ENCODE data around the gene PLEKHG5.
A peak's percentile ranks its signal among the peaks of the same experiment; 100 is the strongest.
"Not testable (repeated sequence)": the region's sequence is repeated elsewhere in the genome, so short reads cannot be mapped to it uniquely, and the experiment has no call there.

PLEKHG5 gene

GRCh38 chr1:6496890-6497214 is 5.4 kb upstream of the PLEKHG5 start:
- no peak for DNase-seq

- DNase-seq: peak in 1 of 58 donors; percentile 14
Measured at GRCh38 chr1:6496365-6496721, 4.9 kb upstream of the PLEKHG5 start.

GRCh38 chr1:6495540-6496364 is 4.3 kb upstream of the PLEKHG5 start:
- DNase-seq: peak in 11 of 58 donors; percentile 14 to 62 (median 29)

GRCh38 chr1:6495041-6495441 is 3.6 kb upstream of the PLEKHG5 start:
- peak in 28 of 58 donors; percentile 10 to 77 (median 53) for DNase-seq

- no peak for DNase-seq
Measured at GRCh38 chr1:6494627-6495026, 3.2 kb upstream of the PLEKHG5 start.

- DNase-seq: not testable (repeated sequence)
Measured at GRCh38 chr1:6493834-6494223, 2.4 kb upstream of the PLEKHG5 start.

- DNase-seq: no peak
Measured at GRCh38 chr1:6491966-6492365, 499 bp upstream of the PLEKHG5 start.

GRCh38 chr1:6491081-6491449 is 402 bp downstream of the PLEKHG5 start:
- no peak for DNase-seq

GRCh38 chr1:6490181-6491080 is 1.0 kb downstream of the PLEKHG5 start:
- peak in 16 of 58 donors; percentile 8 to 61 (median 26) for DNase-seq

GRCh38 chr1:6489799-6490180 is 1.7 kb downstream of the PLEKHG5 start:
- DNase-seq: peak in 45 of 58 donors; percentile 4 to 76 (median 24)

- DNase-seq: no peak
Measured at GRCh38 chr1:6489383-6489765, 2.1 kb downstream of the PLEKHG5 start.

- DNase-seq: no peak
Measured at GRCh38 chr1:6488602-6489382, 2.7 kb downstream of the PLEKHG5 start.

GRCh38 chr1:6487804-6488484 is 3.5 kb downstream of the PLEKHG5 start:
- DNase-seq: no peak

GRCh38 chr1:6486433-6487011 is 4.9 kb downstream of the PLEKHG5 start:
- DNase-seq: peak in 51 of 58 donors; percentile 16 to 84 (median 46)

GRCh38 chr1:6485168-6486101 is 6.0 kb downstream of the PLEKHG5 start:
- DNase-seq: no peak

- DNase-seq: no peak
Measured at GRCh38 chr1:6484826-6485167, 6.7 kb downstream of the PLEKHG5 start.

GRCh38 chr1:6483761-6484117 is 7.7 kb downstream of the PLEKHG5 start:
- no peak for DNase-seq

- DNase-seq: no peak
Measured at GRCh38 chr1:6483017-6483760, 8.3 kb downstream of the PLEKHG5 start.

- DNase-seq: no peak
Measured at GRCh38 chr1:6481820-6482219, 9.6 kb downstream of the PLEKHG5 start.

Measured in anterior cingulate cortex (tissue), 58 donors.